ENCODE measurements around the gene LRCOL1. TPM values are rescaled to one million over a fixed set of nuclear protein-coding genes. Genes with fewer than 3 reads are reported as not detected.

Gene LRCOL1
- polyA plus RNA-seq, 3 donors = 1.4 to 2.2 (median 1.9) TPM

DNA sequence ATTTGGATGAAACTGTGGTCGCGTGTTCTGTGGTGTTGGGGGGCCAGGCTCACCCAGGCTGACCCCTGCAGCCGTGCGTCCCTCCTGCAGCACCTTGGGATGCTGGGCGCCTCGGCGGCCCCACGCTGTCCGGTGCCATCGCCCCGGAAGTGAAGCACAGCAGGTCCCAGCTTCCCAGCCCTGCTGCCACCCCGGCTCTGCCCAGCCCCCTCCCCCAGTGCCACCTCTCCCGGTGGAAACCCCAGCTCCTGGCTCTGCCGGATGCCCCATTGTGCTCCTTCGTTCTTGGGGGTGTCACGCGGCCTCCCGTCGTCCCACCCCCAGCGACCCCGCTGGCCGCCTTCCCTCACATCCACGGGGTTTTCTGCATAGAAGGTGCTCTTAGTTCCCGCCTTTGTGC is 25.2 kb downstream of the LRCOL1 start:
- DNase-seq (ENCODE audit: low read depth in 3 of 3, low spot score in 2 of 3) = no peak

- DNase-seq (ENCODE audit: low read depth in 3 of 3, low spot score in 2 of 3) = no peak
Observed at GRCh38 chr12:132584429-132584828, 26.0 kb downstream of the LRCOL1 start.

- no peak for DNase-seq (ENCODE audit: low read depth in 3 of 3, low spot score in 2 of 3)
Observed at GRCh38 chr12:132583736-132584135, 26.6 kb downstream of the LRCOL1 start.

- no peak for DNase-seq (ENCODE audit: low read depth in 3 of 3, low spot score in 2 of 3)
Observed at GRCh38 chr12:132583411-132583710, 27.0 kb downstream of the LRCOL1 start.

GRCh38 chr12:132582582-132583410 is 27.6 kb downstream of the LRCOL1 start:
- no peak for DNase-seq (ENCODE audit: low read depth in 3 of 3, low spot score in 2 of 3)

DNA sequence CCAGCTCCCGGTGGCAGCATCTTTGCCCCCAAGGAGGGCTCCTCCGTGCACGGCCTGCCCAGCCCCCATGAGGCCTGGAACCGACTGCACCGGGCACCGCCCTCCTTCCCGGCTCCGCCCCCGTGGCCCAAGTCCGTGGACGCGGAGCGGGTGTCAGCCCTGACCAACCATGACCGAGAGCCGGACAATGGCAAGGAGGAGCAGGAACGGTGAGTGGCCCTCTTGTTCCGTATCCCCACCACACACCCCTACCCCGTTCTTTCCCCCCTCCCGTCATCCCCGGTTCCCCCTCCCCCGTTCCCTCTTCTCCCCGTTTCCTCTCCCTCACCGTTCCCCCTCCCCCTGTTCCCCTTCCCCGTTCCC is 28.3 kb downstream of the LRCOL1 start:
- no peak for DNase-seq (ENCODE audit: low read depth in 3 of 3, low spot score in 2 of 3)

DNA sequence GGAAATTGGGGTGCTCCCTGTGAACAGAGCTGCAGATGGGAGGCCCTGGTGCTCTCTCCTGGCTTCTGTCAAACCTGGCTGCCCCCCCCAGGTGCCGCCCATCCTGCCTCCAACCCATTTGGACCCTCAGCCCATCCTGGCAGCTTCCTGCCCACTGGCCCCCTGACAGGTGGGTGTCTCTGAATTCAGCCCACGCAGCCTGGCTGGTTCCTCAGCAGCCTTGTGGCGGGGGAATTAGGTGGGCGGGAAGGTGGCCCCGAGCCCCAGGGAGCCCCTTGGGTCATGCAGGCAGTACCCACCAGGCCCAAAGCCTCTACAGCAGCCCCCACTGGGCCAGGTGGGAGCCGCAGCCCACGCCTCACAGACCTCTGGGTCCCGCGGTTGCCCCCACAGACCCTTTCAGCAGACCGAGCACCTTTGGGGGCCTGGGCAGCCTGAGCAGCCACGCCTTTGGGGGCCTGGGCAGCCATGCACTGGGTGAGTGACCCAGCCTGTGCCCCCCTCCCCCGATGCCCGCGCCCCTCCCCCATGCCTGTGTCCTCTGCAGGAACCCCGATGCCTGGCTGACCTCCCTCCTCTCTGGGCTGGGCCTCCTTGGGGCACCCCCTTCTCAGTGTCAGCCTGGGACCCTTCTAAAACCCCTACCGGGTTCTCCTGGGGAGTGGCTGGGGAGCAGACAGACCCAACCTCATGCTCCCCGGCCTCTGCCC is 28.9 kb downstream of the LRCOL1 start:
- no peak for DNase-seq (ENCODE audit: low read depth in 3 of 3, low spot score in 2 of 3)

DNA sequence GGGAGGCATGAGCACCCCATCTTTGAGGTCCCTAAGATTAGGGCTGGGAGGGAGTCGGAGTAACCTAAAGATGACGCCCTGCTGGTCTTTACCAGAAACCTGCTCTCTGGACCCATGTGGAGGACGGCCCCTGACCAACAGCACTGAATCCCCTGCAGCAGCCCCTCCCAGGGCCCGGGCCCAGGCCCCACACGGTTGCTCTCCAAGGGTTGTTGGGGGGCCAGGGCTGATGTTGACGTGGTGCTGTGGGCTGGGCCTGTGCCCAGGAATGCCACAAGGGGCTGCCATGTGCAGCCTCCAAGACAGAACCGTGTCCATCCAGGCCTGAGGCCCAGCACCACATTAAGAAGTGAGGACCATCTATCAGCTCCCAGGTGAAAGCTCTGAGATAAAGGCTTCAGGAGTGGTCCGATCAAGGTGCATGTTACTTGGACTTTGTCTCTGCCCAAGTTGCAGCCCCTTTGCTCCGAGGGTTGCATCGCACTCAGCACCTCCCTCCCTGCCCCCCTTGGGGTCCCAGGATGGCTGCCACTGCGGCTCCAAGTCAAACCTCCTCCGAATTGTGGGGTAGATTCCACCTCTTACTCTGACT is 29.6 kb downstream of the LRCOL1 start:
- no peak for DNase-seq (ENCODE audit: low read depth in 3 of 3, low spot score in 2 of 3)

DNA sequence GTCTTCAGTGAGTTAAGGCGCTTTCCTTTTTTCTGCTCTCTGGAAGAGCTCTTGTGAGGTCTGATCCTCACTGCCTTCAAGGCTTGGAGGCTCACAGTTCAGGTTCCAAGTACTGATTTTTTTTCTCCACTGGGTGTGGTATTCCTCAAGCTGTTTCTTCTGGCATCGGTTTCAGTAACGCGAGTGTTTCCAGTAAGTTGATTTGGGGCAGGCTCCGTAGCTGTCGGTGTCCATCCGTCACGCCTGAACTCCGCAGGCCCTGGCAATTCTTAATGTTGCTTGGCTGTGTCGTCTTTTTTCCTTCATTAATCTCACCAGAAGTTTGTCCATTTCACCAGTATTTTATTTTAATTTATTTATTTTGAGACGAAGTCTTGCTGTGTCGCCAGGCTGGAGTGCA is 30.6 kb downstream of the LRCOL1 start:
- DNase-seq (ENCODE audit: low read depth in 3 of 3, low spot score in 2 of 3) = no peak

- no peak for DNase-seq (ENCODE audit: low read depth in 3 of 3, low spot score in 2 of 3)
Observed at GRCh38 chr12:132578826-132579225, 31.6 kb downstream of the LRCOL1 start.

GRCh38 chr12:132578118-132578517 is 32.3 kb downstream of the LRCOL1 start:
- no peak for DNase-seq (ENCODE audit: low read depth in 3 of 3, low spot score in 2 of 3)

DNA sequence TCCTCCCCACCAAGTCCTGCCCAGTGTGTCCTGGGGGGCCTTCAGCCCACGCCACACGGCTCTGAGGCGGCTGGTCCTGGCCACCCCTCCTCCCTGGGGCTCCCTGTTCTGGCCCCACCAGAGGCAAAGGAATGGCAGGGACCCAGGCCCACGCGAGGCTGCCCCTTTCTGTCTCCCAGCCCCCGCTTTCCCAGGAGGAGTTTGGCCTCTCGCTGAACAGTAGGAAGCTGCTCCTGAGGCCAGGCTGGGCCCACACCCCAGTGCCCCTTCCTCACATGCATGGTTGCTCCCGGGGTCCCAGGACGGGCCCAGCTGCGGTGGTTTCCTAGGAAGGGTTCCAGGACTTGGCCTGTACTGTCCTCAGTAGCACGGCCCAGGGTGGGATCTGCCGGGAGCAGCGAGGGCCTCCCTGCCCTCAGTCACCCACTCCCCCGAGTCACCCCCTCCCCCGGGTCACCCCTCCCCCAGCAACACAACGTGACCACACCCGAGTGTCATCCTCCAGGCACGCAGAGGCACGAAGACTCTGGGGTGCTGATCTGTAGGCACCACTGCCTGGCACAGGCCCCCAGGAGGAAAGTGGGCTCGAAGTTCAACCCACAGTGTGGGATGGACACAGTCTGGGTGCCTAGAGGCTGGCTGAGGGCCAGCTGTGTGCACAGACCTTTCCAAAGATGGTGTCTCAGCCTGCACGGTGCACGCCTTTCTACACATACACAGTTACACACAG is 33.0 kb downstream of the LRCOL1 start:
- no peak for DNase-seq (ENCODE audit: low read depth in 3 of 3, low spot score in 2 of 3)

DNA sequence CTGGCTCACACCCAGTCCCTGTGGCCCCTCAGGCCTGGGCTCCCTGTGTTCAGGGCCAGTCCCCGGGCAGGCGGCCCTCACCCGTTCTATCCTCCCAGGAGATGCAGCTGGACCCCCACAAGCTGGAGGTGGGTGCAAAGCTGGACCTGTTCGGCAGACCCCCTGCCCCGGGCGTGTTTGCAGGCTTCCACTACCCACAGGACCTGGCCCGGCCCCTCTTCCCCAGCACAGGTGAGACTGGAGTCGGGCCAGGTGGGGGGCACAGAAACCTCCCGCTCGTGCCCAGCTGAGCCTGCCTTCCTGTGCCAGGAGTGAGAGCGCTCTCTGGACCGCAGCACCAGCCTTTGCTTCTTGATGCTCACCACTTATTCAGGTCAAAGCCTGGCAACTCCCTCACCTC is 33.7 kb downstream of the LRCOL1 start:
- DNase-seq (ENCODE audit: low read depth in 3 of 3, low spot score in 2 of 3) = no peak

DNA sequence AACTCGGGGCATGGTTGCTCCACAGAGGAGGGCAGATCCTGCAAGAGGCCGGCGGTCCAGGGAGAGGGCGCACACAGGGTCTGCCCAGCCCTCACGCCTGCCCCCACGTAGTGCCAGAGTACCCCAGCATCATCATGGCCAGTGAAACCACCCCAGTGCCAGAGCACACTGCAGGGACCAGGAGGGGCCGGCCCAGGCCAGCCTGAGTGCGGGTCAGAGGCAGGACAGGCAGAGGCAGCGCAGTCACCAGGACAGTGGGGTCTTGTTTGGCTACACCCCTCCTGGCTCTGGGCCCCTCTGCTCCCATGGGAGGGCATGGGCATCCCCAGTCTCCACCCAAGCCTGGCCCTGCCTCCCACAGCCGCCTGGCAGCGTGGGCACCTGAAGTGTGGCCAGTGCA is 34.7 kb downstream of the LRCOL1 start:
- DNase-seq (ENCODE audit: low read depth in 3 of 3, low spot score in 2 of 3) = no peak

GRCh38 chr12:132574271-132574996 is 35.9 kb downstream of the LRCOL1 start:
- no peak for DNase-seq (ENCODE audit: low read depth in 3 of 3, low spot score in 2 of 3)

DNA sequence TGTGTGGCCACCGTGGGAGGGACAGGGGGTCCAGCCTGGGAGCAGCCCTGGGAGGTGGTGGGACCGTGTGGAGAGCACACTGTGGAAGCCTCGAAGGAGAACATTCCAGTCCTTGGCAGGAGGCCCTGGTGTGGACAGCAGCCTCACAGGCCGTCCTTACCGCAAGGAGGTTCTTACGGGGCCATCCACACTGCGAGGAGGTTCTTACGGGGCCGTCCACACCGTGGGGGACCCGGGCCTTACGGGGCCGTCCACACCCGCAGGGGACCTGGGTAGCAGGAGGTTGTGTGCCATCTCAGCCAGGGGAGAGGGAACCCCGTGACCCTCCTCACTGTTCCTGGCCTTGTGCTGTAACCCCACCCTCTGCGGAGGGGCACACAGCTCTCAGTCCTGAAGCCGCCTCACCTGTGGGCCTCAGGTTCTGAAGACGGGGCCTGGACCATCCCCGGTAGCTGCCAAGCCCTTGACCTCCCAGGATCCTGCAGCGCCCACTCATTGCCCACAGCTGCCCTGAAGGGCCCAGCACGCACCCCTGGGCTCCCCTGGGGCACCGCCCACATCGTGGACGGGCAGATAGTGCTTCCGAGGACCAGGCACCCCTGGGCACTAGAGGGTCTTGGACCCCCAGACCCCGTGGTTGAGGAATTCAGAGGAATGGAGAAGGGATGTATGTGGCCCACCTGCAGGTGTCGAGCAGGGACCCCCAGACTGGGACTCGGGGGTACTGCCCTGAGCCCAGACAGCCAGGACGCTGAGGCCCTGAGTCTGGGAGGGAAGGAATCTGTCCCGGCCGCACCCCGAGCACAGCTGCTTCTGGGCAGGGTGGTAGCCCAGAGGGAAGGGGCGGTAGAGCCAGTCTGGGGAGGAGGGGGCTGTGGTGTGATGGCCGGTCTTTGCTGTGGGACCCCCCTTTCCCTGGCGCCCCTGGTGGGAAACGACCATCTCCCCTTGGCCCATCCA is 37.3 kb downstream of the LRCOL1 start:
- DNase-seq (ENCODE audit: low read depth in 3 of 3, low spot score in 2 of 3) = no peak

DNA sequence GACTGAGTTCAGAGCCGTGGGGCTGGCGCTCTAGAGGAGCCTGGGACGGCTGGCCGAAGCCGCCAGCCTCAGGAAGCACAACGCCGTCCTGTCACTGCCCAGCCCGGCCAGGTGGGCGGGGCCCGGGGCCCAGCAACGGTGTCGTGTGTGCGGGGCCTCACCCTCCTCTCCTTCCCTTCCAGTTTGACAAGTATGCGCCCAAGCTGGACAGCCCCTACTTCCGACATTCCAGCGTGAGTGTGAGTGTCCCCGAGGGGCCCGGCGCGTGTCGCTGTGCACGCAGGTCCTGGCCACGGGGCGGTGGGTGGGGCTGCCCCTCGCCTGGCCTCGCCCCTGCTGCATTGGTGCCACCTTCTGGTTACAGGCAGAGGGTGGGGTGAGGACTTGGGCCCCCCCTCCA is 38.3 kb downstream of the LRCOL1 start:
- no peak for DNase-seq (ENCODE audit: low read depth in 3 of 3, low spot score in 2 of 3)

- DNase-seq (ENCODE audit: low read depth in 3 of 3, low spot score in 2 of 3) = no peak
Observed at GRCh38 chr12:132571598-132571997, 38.8 kb downstream of the LRCOL1 start.

- no peak for DNase-seq (ENCODE audit: low read depth in 3 of 3, low spot score in 2 of 3)
Observed at GRCh38 chr12:132571051-132571450, 39.3 kb downstream of the LRCOL1 start.

- DNase-seq (ENCODE audit: low read depth in 3 of 3, low spot score in 2 of 3) = no peak
Observed at GRCh38 chr12:132570635-132571034, 39.7 kb downstream of the LRCOL1 start.

All from right renal cortex interstitium (tissue), 3 donors.